Measurements from ENCODE around the gene CD163.

CD163 gene

GRCh38 chr12:7496451-7496850, 7.1 kb downstream of the CD163 start:
- no peak overlapping the region for H3K4me3 ChIP-seq (ENCODE audit: low read depth, low read length)
- H3K9ac ChIP-seq (ENCODE audit: low read depth, low read length) = no peak overlapping the region
- H3K27me3 ChIP-seq (ENCODE audit: control insufficient read depth, insufficient read depth, low read length) = no peaks in the 10 kb centered on the region
- no peak overlapping the region for H3K27ac ChIP-seq (ENCODE audit: low read depth, low read length)
- H3K9me3 ChIP-seq (ENCODE audit: control insufficient read depth, insufficient read depth, low read length) = no peaks in the 10 kb centered on the region
- peaks cover 19% of the 10 kb centered on the region; the same call in 1 of the 2 replicates for H3K4me1 ChIP-seq (ENCODE audit: control insufficient read depth, insufficient read depth, low read length)
- H3K36me3 ChIP-seq (ENCODE audit: control insufficient read depth, insufficient read depth, low read length) = no peaks in the 10 kb centered on the region

GRCh38 chr12:7495136-7495535, 8.4 kb downstream of the CD163 start:
- Histone ChIP-seq H3K36me3 (ENCODE audit: control insufficient read depth, insufficient read depth, low read length) (no peaks in the 10 kb centered on the region), H3K9ac (ENCODE audit: low read depth, low read length) (no peak overlapping the region), H3K4me1 (ENCODE audit: control insufficient read depth, insufficient read depth, low read length) (peaks cover 19% of the 10 kb centered on the region; the same call in 1 of the 2 replicates), H3K27me3 (ENCODE audit: control insufficient read depth, insufficient read depth, low read length) (no peaks in the 10 kb centered on the region), H3K9me3 (ENCODE audit: control insufficient read depth, insufficient read depth, low read length) (no peaks in the 10 kb centered on the region), H3K27ac (ENCODE audit: low read depth, low read length) (no peak overlapping the region), H3K4me3 (ENCODE audit: low read depth, low read length) (no peak overlapping the region)

- H3K27ac ChIP-seq (ENCODE audit: low read depth, low read length) = no peak overlapping the region
- H3K4me1 ChIP-seq (ENCODE audit: control insufficient read depth, insufficient read depth, low read length) = peaks cover 11% of the 10 kb centered on the region; the same call in 1 of the 2 replicates
- H3K36me3 ChIP-seq (ENCODE audit: control insufficient read depth, insufficient read depth, low read length) = no peaks in the 10 kb centered on the region
- no peak overlapping the region for H3K9ac ChIP-seq (ENCODE audit: low read depth, low read length)
- H3K27me3 ChIP-seq (ENCODE audit: control insufficient read depth, insufficient read depth, low read length) = no peaks in the 10 kb centered on the region
- H3K4me3 ChIP-seq (ENCODE audit: low read depth, low read length) = no peak overlapping the region
- H3K9me3 ChIP-seq (ENCODE audit: control insufficient read depth, insufficient read depth, low read length) = no peaks in the 10 kb centered on the region
Observed at GRCh38 chr12:7493006-7493405, 10.6 kb downstream of the CD163 start.

DNA sequence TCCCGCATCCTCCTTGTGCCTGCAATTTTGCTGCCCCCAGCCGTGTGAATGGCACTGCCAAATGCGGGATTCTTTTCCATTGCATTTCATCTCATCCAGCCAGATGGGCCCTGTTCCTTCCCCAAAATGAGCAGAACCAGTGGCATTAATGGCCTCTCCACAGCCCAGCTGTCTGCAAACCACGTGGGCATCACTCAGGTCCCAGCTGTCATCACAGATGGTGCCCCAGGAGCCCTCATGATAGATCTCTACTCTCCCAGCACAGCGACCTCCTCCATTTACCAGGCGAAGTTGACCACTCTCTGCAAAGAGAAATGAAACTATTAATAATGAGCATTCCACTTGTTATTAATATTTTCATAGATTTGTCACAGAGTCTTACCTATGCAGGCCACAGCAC, 17.1 kb downstream of the CD163 start:
- no peaks in the 10 kb centered on the region for H3K27me3 ChIP-seq (ENCODE audit: control insufficient read depth, insufficient read depth, low read length)
- H3K9me3 ChIP-seq (ENCODE audit: control insufficient read depth, insufficient read depth, low read length) = no peaks in the 10 kb centered on the region
- no peaks in the 10 kb centered on the region for H3K4me1 ChIP-seq (ENCODE audit: control insufficient read depth, insufficient read depth, low read length)
- no peak overlapping the region for H3K27ac ChIP-seq (ENCODE audit: low read depth, low read length)
- H3K36me3 ChIP-seq (ENCODE audit: control insufficient read depth, insufficient read depth, low read length) = no peaks in the 10 kb centered on the region
- no peak overlapping the region for H3K9ac ChIP-seq (ENCODE audit: low read depth, low read length)
- H3K4me3 ChIP-seq (ENCODE audit: low read depth, low read length) = no peak overlapping the region

DNA sequence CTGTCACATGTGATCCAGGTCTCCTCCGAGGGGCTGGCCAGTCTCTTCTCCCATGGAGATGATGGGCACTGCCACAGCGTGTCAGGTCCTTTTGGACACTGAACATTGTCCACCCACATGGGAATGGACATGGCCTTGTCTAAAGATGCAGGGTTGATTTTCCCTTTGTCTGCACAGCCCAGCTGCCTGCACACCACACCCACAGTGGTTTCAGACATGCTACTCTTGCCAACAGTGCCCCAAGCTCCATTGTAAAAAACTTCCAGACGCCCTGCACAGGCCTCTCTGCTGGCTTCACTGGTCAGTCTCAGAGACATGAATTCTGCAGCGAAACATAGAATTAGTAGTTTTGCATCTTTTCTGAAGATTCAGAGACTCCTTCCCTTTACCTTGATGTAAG, 18.5 kb downstream of the CD163 start:
- H3K27ac ChIP-seq (ENCODE audit: low read depth, low read length) = no peak overlapping the region
- no peaks in the 10 kb centered on the region for H3K36me3 ChIP-seq (ENCODE audit: control insufficient read depth, insufficient read depth, low read length)
- no peaks in the 10 kb centered on the region for H3K4me1 ChIP-seq (ENCODE audit: control insufficient read depth, insufficient read depth, low read length)
- H3K27me3 ChIP-seq (ENCODE audit: control insufficient read depth, insufficient read depth, low read length) = no peaks in the 10 kb centered on the region
- H3K9ac ChIP-seq (ENCODE audit: low read depth, low read length) = no peak overlapping the region
- H3K9me3 ChIP-seq (ENCODE audit: control insufficient read depth, insufficient read depth, low read length) = no peaks in the 10 kb centered on the region
- no peak overlapping the region for H3K4me3 ChIP-seq (ENCODE audit: low read depth, low read length)

- no peaks in the 10 kb centered on the region for H3K9me3 ChIP-seq (ENCODE audit: control insufficient read depth, insufficient read depth, low read length)
- no peak overlapping the region for H3K9ac ChIP-seq (ENCODE audit: low read depth, low read length)
- no peaks in the 10 kb centered on the region for H3K4me1 ChIP-seq (ENCODE audit: control insufficient read depth, insufficient read depth, low read length)
- no peaks in the 10 kb centered on the region for H3K27me3 ChIP-seq (ENCODE audit: control insufficient read depth, insufficient read depth, low read length)
- no peak overlapping the region for H3K27ac ChIP-seq (ENCODE audit: low read depth, low read length)
- no peaks in the 10 kb centered on the region for H3K36me3 ChIP-seq (ENCODE audit: control insufficient read depth, insufficient read depth, low read length)
- no peak overlapping the region for H3K4me3 ChIP-seq (ENCODE audit: low read depth, low read length)
Observed at GRCh38 chr12:7483343-7483742, 20.2 kb downstream of the CD163 start.

- Histone ChIP-seq H3K4me1 (ENCODE audit: control insufficient read depth, insufficient read depth, low read length) (no peaks in the 10 kb centered on the region), H3K27me3 (ENCODE audit: control insufficient read depth, insufficient read depth, low read length) (no peaks in the 10 kb centered on the region), H3K27ac (ENCODE audit: low read depth, low read length) (no peak overlapping the region), H3K4me3 (ENCODE audit: low read depth, low read length) (no peak overlapping the region), H3K9ac (ENCODE audit: low read depth, low read length) (no peak overlapping the region), H3K9me3 (ENCODE audit: control insufficient read depth, insufficient read depth, low read length) (no peaks in the 10 kb centered on the region), H3K36me3 (ENCODE audit: control insufficient read depth, insufficient read depth, low read length) (no peaks in the 10 kb centered on the region)
Observed at GRCh38 chr12:7479771-7480170, 23.8 kb downstream of the CD163 start.

DNA sequence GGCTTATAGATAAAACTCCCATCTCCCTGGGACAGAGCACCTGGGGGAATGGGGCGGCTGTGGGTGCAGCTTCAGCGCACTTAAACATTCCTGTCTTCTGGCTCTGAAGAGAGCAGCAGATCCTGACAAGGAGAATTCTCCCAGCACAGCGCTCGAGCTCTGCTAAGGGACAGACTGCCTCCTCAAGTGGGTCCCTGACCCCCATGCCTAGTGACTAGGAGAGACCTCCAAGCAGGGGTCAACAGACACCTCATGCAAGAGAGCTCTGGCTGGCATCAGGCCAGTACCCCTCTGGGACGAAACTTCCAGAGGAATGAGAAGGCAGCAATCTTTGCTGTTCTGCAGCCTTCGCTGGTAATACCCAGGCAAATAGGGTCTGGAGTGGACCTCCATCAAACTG, 31.5 kb downstream of the CD163 start:
- no peaks in the 10 kb centered on the region for H3K27me3 ChIP-seq (ENCODE audit: control insufficient read depth, insufficient read depth, low read length)
- no peaks in the 10 kb centered on the region for H3K4me1 ChIP-seq (ENCODE audit: control insufficient read depth, insufficient read depth, low read length)
- H3K4me3 ChIP-seq (ENCODE audit: low read depth, low read length) = no peak overlapping the region
- no peak overlapping the region for H3K9ac ChIP-seq (ENCODE audit: low read depth, low read length)
- H3K9me3 ChIP-seq (ENCODE audit: control insufficient read depth, insufficient read depth, low read length) = no peaks in the 10 kb centered on the region
- H3K27ac ChIP-seq (ENCODE audit: low read depth, low read length) = no peak overlapping the region
- H3K36me3 ChIP-seq (ENCODE audit: control insufficient read depth, insufficient read depth, low read length) = no peaks in the 10 kb centered on the region

DNA sequence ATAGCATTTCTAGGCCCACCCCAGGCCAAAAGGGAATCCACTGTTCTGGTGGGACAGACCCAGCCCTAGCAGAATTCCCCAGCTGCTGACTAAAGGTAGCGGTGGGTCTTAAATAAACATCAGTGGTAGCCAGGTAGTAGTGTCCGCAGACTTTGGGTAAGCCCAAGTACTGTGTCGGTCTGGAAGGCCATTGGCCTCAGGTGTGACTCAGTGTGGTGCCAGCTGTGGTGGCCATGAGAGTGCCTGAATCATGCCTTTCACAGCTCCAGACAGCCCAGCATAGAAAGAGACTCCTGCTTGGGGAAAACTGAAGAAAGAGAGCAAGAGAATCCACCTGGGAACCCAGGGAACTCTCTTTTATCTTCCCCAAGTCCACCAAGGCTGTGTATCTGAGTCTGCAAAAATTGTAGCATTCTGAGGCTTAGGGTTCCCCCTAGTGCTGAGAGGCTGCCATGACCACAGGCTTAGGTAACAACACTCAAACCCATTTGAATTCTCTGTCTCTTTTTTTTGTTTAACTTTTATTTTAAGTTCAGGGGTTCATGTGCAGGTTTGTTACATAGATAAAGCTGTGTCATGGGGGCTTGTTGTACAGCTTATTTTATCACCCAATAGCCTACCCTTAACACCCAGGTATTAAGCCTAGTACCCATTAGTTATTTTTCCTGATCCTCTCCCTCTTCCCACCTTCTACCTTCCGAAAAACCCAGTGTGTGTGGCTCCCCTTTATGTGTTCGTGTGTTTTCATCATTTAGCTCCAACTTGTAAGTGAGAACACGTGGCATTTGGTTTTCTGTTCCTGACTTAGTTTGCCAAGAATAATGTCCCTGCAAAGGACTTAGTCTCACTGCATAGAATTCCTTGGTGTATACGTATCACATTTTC, 43.0 kb downstream of the CD163 start:
- H3K9me3 ChIP-seq (ENCODE audit: control insufficient read depth, insufficient read depth, low read length) = no peaks in the 10 kb centered on the region
- H3K4me1 ChIP-seq (ENCODE audit: control insufficient read depth, insufficient read depth, low read length) = no peaks in the 10 kb centered on the region; the same call in 1 of the 2 replicates
- no peaks in the 10 kb centered on the region for H3K36me3 ChIP-seq (ENCODE audit: control insufficient read depth, insufficient read depth, low read length)
- H3K4me3 ChIP-seq (ENCODE audit: low read depth, low read length) = no peak overlapping the region
- no peak overlapping the region for H3K9ac ChIP-seq (ENCODE audit: low read depth, low read length)
- H3K27me3 ChIP-seq (ENCODE audit: control insufficient read depth, insufficient read depth, low read length) = no peaks in the 10 kb centered on the region
- no peak overlapping the region for H3K27ac ChIP-seq (ENCODE audit: low read depth, low read length)

- Histone ChIP-seq H3K4me1 (ENCODE audit: control insufficient read depth, insufficient read depth, low read length) (no peaks in the 10 kb centered on the region; the same call in 1 of the 2 replicates), H3K9me3 (ENCODE audit: control insufficient read depth, insufficient read depth, low read length) (no peaks in the 10 kb centered on the region), H3K27ac (ENCODE audit: low read depth, low read length) (no peak overlapping the region), H3K27me3 (ENCODE audit: control insufficient read depth, insufficient read depth, low read length) (no peaks in the 10 kb centered on the region), H3K4me3 (ENCODE audit: low read depth, low read length) (no peak overlapping the region), H3K9ac (ENCODE audit: low read depth, low read length) (no peak overlapping the region), H3K36me3 (ENCODE audit: control insufficient read depth, insufficient read depth, low read length) (no peaks in the 10 kb centered on the region)
Observed at GRCh38 chr12:7459973-7460372, 43.6 kb downstream of the CD163 start.

DNA sequence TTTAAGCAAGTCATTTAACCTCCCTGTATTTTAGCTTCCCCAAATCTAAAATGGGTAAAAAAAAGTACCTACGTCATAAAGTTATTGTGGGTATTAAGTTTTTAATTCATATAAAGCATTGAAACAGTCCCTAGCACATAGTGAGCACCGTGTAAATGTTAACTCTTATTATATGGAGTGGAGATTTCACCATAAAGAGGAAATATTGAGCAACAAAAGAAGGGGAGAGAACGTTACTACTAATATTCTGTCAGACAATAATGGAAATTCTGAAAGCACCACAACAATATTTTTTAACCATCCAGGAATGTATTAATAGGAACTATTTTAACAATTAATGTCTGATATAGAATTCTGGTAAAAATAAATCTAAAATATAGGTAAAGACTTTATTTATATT, 51.8 kb downstream of the CD163 start:
- no peaks in the 10 kb centered on the region for H3K4me1 ChIP-seq (ENCODE audit: control insufficient read depth, insufficient read depth, low read length)
- no peak overlapping the region for H3K9ac ChIP-seq (ENCODE audit: low read depth, low read length)
- no peaks in the 10 kb centered on the region for H3K27me3 ChIP-seq (ENCODE audit: control insufficient read depth, insufficient read depth, low read length)
- H3K9me3 ChIP-seq (ENCODE audit: control insufficient read depth, insufficient read depth, low read length) = no peaks in the 10 kb centered on the region
- H3K36me3 ChIP-seq (ENCODE audit: control insufficient read depth, insufficient read depth, low read length) = no peaks in the 10 kb centered on the region
- H3K4me3 ChIP-seq (ENCODE audit: low read depth, low read length) = no peak overlapping the region
- no peak overlapping the region for H3K27ac ChIP-seq (ENCODE audit: low read depth, low read length)
